Prostate gland (tissue), 2 donors: ENCODE data around the gene HPF1.

ENCODE experiments used
- CTCF ChIP-seq, 4 experiments: fragments of 200-600 bp in 2 of 4; fragments of 450-650 bp in 2 of 4; sonication (generic) in 2 of 4; IDR thresholded peaks; 1 replicate in 3 of 4; 2 replicates in 1 of 4; pipeline ENCODE4 v1.5.1; 2016 to 2019; ENCODE audit warnings: antibody characterized with exemption in 4 of 4, mild to moderate bottlenecking in 2 of 4, moderate library complexity in 2 of 4
- POLR2A ChIP-seq: fragments of 450-650 bp; IDR thresholded peaks from one replicate; pipeline ENCODE4 v1.6.1; 2016; ENCODE audit warnings: antibody characterized with exemption, mild to moderate bottlenecking
- POLR2AphosphoS5 ChIP-seq: sonication (generic); formaldehyde crosslinking; IDR thresholded peaks from one replicate; pipeline ENCODE4 v1.6.1; 2017; ENCODE audit warnings: antibody characterized with exemption

- TF ChIP-seq POLR2A (no peak), CTCF (IDR thresholded peaks at IDR 0.05) (no peak), POLR2AphosphoS5 (no peak)
These were observed 45.1 kb upstream of the HPF1 start for GRCh38 chr4:169802873-169803272.
